Measurements from ENCODE around the gene FOXN3. TPM values are rescaled to one million over a fixed set of nuclear protein-coding genes. Genes with fewer than 3 reads are reported as not detected.

The FOXN3 gene
- total and polyA plus RNA-seq, 10 of the 15 experiments (the other 5 are each of a cell fraction or from before 2014, with no cell fraction given) = 4.5 to 68.9 (median 29.7) TPM

- Histone ChIP-seq H3K79me2 (ENCODE audit: control insufficient read depth, insufficient read depth, low read length) (peaks cover 14% of the 10 kb centered on the region), H3K27me3 (replicated peaks in 1 of 2; ENCODE audit: control insufficient read depth in 2 of 2, insufficient read depth in 2 of 2, low read length in 1 of 2) (no peaks in the 10 kb centered on the region; a peak in 1 of 4 replicates), H2AFZ (ENCODE audit: control insufficient read depth, low read depth, low read length) (no peak overlapping the region), H3K9me3 (replicated peaks; ENCODE audit: control insufficient read depth, insufficient read depth, low read length) (peaks cover 6% of the 10 kb centered on the region), H3K27ac (ENCODE audit: control insufficient read depth, insufficient read depth) (no peak overlapping the region), H3K4me1 (ENCODE audit: control insufficient read depth, insufficient read depth, low read length) (peaks cover 14% of the 10 kb centered on the region), H4K20me1 (ENCODE audit: control insufficient read depth, insufficient read depth) (no peaks in the 10 kb centered on the region), H3K9ac (ENCODE audit: control insufficient read depth, insufficient read depth, low read length) (no peak overlapping the region), H3K4me2 (ENCODE audit: control insufficient read depth, insufficient read depth) (no peak overlapping the region), H3K36me3 (ENCODE audit: control insufficient read depth in 2 of 2, insufficient read depth in 2 of 2, low read length in 1 of 2) (peaks cover 2 to 6% of the 10 kb centered on the region in 2 experiments; a peak in 3 of 4 replicates), H3K4me3 (no peak overlapping the region)
- in situ Hi-C loops (cut with MboI) = no loop called here
- intact Hi-C loops (cut with micrococcal nuclease; ENCODE audit: unreplicated experiment) = no loop called here
- DNase-seq (ENCODE audit: low read depth, low spot score) (no peak), ATAC-seq (no peak), FAIRE-seq (no peak)
- SMC1A ChIA-PET (ENCODE audit: uncharacterized antibody, unreplicated experiment) = interaction anchor here (0.6 to 6.9 kb wide), 5 partner anchors 8 to 57 kb away, joined by 3 to 67 read pairs (median 5); no protein-coding TSS in a partner anchor
- no peak for TF ChIP-seq RUNX3 (IDR thresholded peaks at IDR 0.05; ENCODE audit: low read length)
- no peak for TF ChIP-seq NR2C2 (IDR thresholded peaks at IDR 0.05; ENCODE audit: borderline replicate concordance, control insufficient read depth, insufficient read length, low read depth)
- no peak for TF ChIP-seq ZNF24 (IDR thresholded peaks at IDR 0.05)
- TF ChIP-seq BRCA1 (IDR thresholded peaks at IDR 0.05; ENCODE audit: low read depth, low read length) = no peak
- no peak for TF ChIP-seq HCFC1 (IDR thresholded peaks at IDR 0.05; ENCODE audit: low read length)
- no peak for TF ChIP-seq ZBTB33 (IDR thresholded peaks at IDR 0.05)
- no peak for TF ChIP-seq SIN3A (IDR thresholded peaks at IDR 0.05; ENCODE audit: low read depth, low read length)
- no peak for TF ChIP-seq YY1 (IDR thresholded peaks at IDR 0.05; ENCODE audit: low read depth, low read length)
- WGBS (ENCODE audit: insufficient coverage, insufficient replicate concordance, low lambda C conversion rate, missing lambda C conversion rate) = 98% methylated on average over 10 of the region's 10 CpGs
- RAD21 ChIA-PET (ENCODE audit: unreplicated experiment) = interaction anchor here (2.6 to 2.9 kb wide), 2 partner anchors 8 to 11 kb away, joined by 8 to 13 read pairs; no protein-coding TSS in a partner anchor
- CTCF ChIA-PET = interaction anchor here (1.0 to 1.2 kb wide), 2 partner anchors 8 to 20 kb away, joined by 3 read pairs; no protein-coding TSS in a partner anchor
- BruUV-seq (replicated peaks) = no TSS peak
- POLR2A ChIA-PET = interaction anchor here (1.5 kb wide), 1 partner anchor 10 kb away, joined by 4 read pairs; no protein-coding TSS in a partner anchor
Observed at GRCh38 chr14:89315493-89316470, 101.3 kb downstream of the FOXN3 start.
